BE2C (cell line): Measurements from ENCODE around the gene KEL.
A peak's percentile ranks its signal among the peaks of the same experiment; 100 is the strongest.

Experiments used
- DNase-seq: peaks from one replicate; pipeline ENCODE4 v3.0.0-alpha.2; 2020
- H3K27me3 ChIP-seq: fragments of 250-450 bp; sonication (Bioruptor Pico); 2 replicates; pipeline ENCODE4 v1.5.1; 2020; ENCODE audit warnings: mild to moderate bottlenecking
- H3K36me3 ChIP-seq: fragments of 250-450 bp; sonication (Bioruptor Pico); 2 replicates; pipeline ENCODE4 v1.5.1; 2020; ENCODE audit warnings: mild to moderate bottlenecking
- H3K4me1 ChIP-seq: fragments of 250-450 bp; sonication (Bioruptor Pico); 2 replicates; pipeline ENCODE4 v1.5.1; 2020
- H3K4me3 ChIP-seq: 2 replicates; pipeline ENCODE4 v1.5.1; 2011; ENCODE audit warnings: low read depth, low read length
- H3K9me3 ChIP-seq: fragments of 250-450 bp; sonication (Bioruptor Pico); 2 replicates; pipeline ENCODE4 v1.5.1; 2020
- CTCF ChIP-seq: IDR thresholded peaks from 2 replicates; pipeline ENCODE4 v1.5.1; 2012; ENCODE audit warnings: mild to moderate bottlenecking, low read depth, low read length

KEL gene

GRCh38 chr7:142913051-142913450 is 49.1 kb downstream of the KEL start:
- no peak for DNase-seq
- Histone ChIP-seq H3K36me3 (no peaks in the 10 kb centered on the region), H3K4me3 (no peak overlapping the region), H3K27me3 (no peaks in the 10 kb centered on the region), H3K4me1 (no peaks in the 10 kb centered on the region), H3K9me3 (no peaks in the 10 kb centered on the region; the same call in 1 of the 2 replicates)
- no peak for TF ChIP-seq CTCF

GRCh38 chr7:142910481-142910880 is 51.7 kb downstream of the KEL start:
- Histone ChIP-seq H3K9me3 (no peaks in the 10 kb centered on the region; the same call in none of the 2 replicates), H3K4me3 (no peak overlapping the region), H3K4me1 (no peaks in the 10 kb centered on the region), H3K27me3 (no peaks in the 10 kb centered on the region), H3K36me3 (no peaks in the 10 kb centered on the region)
- DNase-seq, result no peak
- no peak for TF ChIP-seq CTCF

- Histone ChIP-seq H3K36me3 (no peaks in the 10 kb centered on the region), H3K4me3 (no peak overlapping the region), H3K27me3 (no peaks in the 10 kb centered on the region), H3K9me3 (no peaks in the 10 kb centered on the region; the same call in none of the 2 replicates), H3K4me1 (no peaks in the 10 kb centered on the region)
- no peak for TF ChIP-seq CTCF
- no peak for DNase-seq
Observed at GRCh38 chr7:142910031-142910433, 52.1 kb downstream of the KEL start.

- Histone ChIP-seq H3K4me1 (no peaks in the 10 kb centered on the region), H3K36me3 (no peaks in the 10 kb centered on the region), H3K4me3 (no peak overlapping the region), H3K9me3 (no peaks in the 10 kb centered on the region; the same call in none of the 2 replicates), H3K27me3 (no peaks in the 10 kb centered on the region)
- no peak for DNase-seq
- peak; percentile 19 for TF ChIP-seq CTCF
Observed at GRCh38 chr7:142908921-142909890, 53.0 kb downstream of the KEL start.

GRCh38 chr7:142908290-142908689 is 53.9 kb downstream of the KEL start:
- Histone ChIP-seq H3K27me3 (no peaks in the 10 kb centered on the region), H3K9me3 (no peaks in the 10 kb centered on the region; the same call in none of the 2 replicates), H3K36me3 (no peaks in the 10 kb centered on the region), H3K4me3 (no peak overlapping the region), H3K4me1 (no peaks in the 10 kb centered on the region)
- no peak for DNase-seq
- no peak for TF ChIP-seq CTCF

- Histone ChIP-seq H3K4me1 (no peaks in the 10 kb centered on the region), H3K27me3 (no peaks in the 10 kb centered on the region), H3K4me3 (no peak overlapping the region), H3K9me3 (no peaks in the 10 kb centered on the region; the same call in none of the 2 replicates), H3K36me3 (no peaks in the 10 kb centered on the region)
- no peak for DNase-seq
- TF ChIP-seq CTCF, result no peak
Observed at GRCh38 chr7:142906643-142907042, 55.5 kb downstream of the KEL start.
